NCI-H446 (cell line): Measurements from ENCODE around the gene TENM3.
"Not testable (repeated sequence)": the region's sequence is repeated elsewhere in the genome, so short reads cannot be mapped to it uniquely, and the experiment has no call there.

Experiments used
- DNase-seq, 2 experiments: peaks; one replicate each; lab custom pipeline; 2025; lab: John Stamatoyannopoulos, UW

Gene TENM3

DNA sequence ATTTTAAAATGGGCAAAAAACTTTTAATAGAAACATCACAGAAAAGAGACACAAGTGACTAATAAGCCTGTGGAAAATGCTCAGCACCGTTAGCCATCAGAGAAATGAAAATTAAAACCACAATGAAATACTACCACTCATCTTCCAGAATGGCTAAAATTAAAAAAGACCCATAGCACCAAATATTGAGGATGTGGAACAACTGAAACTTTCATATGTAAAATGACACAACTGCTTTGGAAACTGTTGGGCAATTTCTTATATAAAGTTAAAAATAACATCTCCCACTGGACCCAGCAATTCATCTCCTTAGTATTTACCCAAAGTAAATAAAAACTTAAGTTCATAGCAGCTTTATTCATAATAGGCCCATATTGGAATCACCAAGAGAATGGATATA is 94.2 kb downstream of the TENM3 start:
- no peak for DNase-seq

DNA sequence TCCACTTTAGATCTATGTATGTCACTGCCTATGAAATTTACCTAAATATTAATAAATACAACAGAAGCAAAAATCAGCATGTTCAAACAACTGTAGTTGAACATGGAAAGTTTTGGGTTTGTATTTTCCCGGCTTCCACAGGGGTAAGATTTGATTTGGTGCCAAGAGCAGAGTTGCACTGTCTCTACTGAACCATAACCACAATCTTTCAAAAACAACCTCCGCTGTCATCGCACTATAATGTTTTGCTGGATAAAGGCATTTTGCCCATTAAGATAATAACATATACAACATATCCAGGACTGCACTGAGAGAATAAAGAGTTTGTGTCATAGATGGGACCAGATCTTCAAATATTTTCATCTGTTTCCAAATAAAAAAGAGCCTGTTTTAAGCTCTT is 94.9 kb downstream of the TENM3 start:
- no peak for DNase-seq

DNA sequence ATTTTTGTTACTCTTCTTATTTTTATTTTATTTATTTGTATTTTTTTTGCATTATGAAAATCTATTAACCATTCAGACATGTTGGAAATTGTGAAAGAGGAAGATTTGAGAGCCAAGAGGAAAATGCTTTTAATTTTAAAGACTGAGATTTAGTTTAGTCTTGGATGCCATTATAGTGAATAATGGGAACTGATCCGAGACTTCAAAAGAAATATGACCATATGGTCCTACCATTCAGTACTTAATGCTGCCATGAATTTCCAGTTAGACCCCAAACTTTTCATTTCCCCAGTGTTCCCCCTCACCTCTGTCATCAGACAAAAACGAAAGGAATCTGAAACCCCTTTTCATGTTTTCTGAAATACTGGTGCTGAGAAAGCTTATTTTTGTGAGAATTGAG is 95.5 kb downstream of the TENM3 start:
- no peak for DNase-seq

DNA sequence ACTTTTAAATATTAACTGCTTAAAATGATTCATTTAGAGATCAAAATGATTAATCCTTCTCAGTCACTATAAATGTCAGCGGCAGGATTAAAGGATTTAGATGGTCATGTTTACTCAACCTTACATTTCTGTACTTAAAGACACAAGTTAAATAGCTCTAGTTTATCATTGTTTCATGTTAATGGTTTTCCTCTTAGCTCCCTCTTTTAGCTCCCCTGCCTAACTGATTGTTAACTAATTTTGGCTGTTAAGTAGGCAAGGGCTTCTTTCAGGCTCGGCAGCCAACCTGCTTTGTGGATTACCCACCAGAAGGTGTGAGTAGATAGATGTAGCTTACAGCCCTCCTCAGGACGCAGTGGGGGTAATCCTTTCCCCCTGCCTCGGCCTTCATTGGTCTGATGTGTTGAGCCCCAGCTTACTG is 96.0 kb downstream of the TENM3 start:
- no peak for DNase-seq

DNA sequence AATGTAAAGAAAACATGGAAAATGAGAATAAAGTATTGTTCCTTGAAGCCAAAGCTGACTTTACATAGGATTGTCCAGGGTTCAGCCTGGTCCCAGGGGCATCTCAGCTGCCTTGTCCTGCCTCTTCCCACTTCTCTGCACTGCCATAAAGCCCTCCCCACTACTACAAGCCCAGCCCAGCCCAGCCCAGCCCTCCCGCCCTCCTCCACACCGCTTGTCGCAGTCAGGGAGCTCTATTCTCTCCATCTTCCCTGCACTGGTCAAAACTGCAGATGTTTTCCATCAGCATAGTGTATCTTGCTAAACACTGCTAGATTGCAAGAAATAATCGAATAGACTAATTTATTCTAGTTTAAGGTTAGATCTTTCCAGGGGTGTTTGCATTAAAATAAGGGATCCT is 100.3 kb downstream of the TENM3 start:
- no peak for DNase-seq

DNA sequence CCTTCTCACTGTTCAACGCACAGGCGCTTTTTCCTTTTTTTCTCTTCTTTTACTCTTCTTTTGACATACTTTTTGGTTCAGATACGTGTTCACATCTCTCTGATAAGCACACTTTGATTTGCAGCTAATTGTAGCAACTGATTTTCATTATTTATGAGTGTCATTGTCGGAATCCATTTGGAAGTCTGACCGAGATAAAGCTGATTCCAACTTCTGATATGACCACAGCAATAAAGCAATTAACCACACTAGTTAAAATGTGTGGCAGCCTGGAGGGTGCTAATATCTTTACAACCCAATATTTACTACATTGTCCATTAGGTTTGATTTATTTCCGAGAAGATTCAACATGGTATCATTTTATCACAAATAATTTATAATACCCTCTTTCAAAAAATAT is 101.8 kb downstream of the TENM3 start:
- no peak for DNase-seq

DNA sequence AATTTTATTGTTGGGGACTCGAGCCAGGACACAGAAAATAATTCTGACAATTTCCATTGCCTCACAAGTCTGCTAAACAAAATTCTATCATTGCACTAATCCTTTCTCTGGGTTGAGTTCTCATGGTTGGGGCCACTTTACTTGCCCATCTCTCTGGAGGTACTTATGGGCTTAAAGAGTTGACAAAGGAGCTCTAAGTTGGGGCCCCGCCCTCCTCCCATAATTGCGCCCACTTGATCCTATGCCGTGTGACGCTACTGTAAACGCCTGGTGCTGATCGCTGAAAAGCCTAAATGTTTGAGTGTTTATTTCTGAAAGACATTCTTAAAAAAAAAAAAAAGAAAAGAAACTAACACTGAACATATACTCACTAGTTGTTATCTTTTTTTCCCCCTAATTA is 103.0 kb downstream of the TENM3 start:
- DNase-seq = no peak

DNA sequence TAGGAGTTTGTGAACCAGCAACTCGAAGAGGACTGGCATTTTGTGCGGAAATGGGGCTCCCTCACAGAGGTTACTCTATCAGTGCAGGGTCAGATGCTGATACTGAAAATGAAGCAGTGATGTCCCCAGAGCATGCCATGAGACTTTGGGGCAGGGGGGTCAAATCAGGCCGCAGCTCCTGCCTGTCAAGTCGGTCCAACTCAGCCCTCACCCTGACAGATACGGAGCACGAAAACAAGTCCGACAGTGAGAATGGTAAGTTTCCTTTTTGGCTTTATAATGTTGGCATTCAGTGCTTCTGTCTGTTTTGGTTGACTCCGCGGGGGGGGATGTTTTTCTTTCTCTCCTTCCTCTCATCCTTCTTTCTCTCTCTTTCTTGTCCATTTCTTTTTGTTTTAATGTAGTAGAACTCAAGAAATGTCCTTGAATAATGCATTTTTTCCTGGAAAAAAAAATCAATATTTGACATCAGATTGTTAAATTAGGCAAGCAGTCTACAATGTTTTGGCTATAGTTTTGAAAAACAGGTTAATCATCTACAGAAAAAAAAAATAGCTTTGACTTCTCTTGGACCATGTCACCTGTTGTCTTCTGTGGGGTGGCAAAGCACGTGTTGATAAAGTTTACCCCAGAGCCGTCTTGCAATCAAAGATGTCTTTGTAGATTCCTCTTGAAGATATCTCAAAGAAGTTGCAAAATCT is 103.6 kb downstream of the TENM3 start:
- no peak for DNase-seq

DNA sequence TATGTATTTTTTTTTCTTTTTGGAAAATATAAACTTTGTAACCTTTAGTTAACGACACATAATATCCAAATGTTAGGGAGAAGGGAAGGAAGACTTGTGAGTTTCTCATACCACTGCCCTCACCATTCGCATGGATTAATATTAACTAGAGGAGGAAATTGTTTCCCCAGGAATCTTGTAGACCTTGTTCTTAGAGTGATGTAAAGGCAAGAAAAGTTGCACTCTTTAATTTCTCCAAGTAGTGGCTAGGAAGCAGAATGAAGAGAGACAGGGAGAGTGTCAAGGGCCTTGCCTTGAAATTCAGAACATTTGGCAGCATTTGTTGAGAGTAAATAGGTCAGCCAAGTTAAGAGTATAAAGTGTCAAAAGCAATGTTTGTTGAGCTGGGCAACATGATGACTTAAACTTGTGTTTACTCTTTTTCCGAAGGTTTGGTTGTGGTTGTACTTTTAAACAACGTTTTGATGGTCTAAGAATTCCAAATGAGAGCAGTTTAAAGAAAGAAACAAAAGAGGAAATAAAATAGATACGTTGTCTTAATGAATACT is 105.7 kb downstream of the TENM3 start:
- DNase-seq = no peak

DNA sequence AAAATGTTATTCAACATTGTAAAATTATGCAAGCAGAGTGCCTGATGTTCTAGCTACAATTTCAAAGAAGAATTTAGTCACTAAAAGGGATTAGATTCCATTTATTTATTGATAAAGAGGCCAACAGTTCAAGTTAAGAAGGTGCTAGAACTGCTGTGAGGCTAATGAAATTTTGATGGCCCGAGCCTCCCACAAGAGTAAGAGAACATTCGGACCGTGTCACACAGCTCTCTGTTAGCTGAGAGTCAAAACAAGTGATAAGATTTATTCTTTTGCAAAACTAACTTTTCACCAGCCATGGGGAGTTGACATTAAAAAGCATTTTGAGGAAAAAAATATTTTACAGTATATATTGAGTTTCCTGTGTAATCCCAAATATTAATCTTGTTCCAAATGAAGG is 106.8 kb downstream of the TENM3 start:
- DNase-seq = no peak

DNA sequence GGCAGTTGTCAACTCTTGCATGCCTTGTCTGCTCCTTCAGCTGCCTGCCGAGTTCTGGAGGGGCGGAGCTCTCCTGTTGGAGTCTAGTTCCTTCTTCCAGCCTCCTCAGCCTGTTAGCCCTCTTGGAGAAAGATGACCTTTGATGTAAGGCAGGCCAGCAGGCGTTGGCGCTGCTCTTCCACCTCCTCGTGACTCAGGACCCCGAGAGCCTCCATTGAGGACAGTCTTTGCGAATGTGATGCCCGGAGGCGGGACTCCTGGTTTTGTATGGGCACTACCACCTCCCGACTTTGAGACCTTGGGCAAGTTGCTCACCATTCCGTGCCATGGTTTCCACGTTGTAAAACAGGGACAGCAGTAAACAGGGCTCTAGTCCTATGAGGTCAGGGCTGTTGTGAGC is 108.3 kb downstream of the TENM3 start:
- DNase-seq = no peak

DNA sequence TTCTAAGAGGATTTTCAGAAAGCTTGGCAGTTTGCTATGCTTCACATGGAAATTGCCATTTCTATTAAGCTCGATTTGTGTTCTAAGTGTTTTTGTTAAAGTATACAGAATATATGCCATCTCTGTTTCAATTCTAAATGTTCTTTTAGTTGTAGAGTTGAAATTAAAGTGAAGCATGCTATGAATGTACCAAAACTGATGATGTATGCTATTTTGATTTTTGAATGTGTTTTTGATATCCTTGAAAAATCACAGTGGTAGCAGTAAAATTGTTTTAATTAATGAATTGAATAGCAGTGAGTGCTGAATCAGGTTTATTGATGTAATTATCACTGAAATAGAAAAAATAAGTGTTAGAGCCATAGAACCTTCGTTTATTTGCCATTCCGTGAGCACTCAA is 110.9 kb downstream of the TENM3 start:
- no peak for DNase-seq

DNA sequence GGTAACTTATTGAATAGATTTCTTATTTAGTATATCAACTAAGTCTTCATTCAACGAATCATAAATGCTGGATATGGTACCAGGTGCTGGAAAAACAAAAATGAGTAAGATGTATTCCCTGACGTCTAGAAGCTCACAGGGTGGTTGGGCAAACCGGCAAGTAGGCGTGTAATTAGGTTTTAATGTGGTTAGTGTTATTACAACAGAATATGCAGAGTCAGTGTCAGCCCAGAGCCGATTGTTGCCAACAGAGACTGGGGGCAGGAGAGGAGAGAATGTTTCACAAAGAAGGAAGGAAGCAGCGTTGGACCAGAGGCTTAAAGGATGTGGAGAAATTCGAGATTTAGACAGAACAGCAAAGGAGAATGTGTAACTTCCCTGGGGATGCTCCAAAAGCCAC is 111.7 kb downstream of the TENM3 start:
- DNase-seq = no peak

DNA sequence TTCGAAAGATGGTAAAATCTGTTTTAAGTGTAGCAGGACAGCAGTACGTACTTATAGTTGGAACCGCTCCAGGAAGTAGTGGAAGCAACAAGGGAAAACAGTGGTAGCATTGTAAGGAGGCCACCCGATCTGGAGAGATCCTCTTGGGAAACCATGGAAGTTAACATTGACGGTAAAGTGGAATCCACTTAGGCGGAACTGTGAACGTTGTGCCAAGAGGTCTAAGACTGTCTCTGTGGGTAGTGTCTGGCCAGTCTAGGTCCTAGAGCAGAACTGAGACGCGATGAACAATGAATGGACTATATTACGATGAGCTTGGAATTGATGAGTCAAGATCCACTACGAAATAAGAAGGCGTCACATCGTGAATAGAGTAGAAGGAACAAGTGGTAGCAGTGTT is 124.0 kb downstream of the TENM3 start:
- no peak for DNase-seq

DNA sequence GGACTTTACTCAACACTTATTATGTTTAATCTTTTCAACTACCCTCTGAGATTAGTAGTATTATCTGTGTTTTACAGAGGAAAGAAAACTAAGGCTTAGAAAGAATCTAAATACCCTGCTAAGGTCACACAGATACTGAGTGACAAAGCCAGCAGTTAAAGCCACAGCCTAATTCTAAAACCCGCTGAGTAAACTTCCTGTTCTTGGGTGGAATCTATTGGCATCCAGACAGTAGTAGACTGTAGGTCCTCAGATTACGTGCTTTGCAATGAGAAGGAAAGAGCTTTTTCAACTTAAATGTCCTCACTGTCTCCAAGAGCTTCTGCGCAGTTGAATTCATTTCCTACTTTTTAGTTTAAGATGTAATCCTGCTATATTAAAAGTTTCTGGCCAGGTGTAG is 126.0 kb downstream of the TENM3 start:
- no peak for DNase-seq

DNA sequence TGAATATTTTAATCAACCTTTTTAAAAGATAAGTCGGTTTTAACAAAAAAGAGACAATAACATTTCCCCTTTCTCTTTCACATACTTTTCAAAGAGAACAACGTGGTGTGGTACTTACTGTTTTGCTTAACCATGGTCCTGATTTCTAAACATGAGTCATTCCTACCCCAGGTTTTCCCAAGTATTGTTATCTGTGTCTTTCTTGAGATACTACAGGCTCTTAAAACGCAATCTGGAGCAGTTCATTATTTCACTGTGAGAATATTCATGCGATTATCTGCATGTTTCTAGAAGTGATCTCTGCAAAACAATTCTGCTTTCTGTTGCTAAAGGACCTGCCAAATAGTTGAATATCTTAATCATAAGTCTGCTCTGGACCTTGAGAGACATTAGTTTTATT is 127.3 kb downstream of the TENM3 start:
- DNase-seq = no peak

DNA sequence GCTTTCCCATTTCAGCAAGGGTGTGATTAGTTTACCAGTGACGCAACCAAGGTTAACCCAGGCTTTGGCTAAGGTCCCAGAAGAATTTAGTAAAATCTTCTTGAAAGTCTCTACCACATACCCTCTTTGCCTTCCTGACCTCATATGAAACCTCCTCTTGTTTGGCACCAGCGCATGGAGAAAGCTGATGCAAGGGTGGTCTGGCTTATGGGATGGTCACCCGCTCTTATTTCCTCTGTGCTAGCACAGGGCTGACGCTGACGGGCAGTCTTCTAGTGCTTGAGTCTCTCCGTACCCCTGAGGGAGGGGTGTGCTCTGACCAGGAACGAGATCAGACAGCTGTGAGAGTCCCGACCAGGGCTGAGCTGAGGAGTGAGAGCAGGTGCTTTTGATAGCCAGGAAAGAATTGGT is 137.6 kb downstream of the TENM3 start:
- DNase-seq = no peak

DNA sequence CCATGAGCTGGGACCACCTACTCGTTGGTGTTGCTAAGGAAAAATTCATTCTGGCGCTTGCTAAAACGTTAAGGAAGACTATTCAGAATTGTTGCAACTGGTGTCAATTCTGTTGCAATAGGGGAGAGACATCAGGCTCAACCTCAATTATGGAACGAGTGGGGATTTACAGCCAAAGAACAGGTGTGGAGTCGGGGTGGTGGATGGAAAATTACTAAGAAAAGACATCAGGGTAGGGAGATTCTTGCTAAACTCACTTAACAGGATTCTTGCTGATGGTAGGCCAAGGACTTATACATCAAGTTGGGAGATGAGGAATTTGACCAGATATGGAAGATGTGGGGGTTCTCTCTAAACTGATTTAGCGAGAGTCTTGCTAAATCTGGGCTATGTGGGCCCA is 139.7 kb downstream of the TENM3 start:
- no peak for DNase-seq

DNA sequence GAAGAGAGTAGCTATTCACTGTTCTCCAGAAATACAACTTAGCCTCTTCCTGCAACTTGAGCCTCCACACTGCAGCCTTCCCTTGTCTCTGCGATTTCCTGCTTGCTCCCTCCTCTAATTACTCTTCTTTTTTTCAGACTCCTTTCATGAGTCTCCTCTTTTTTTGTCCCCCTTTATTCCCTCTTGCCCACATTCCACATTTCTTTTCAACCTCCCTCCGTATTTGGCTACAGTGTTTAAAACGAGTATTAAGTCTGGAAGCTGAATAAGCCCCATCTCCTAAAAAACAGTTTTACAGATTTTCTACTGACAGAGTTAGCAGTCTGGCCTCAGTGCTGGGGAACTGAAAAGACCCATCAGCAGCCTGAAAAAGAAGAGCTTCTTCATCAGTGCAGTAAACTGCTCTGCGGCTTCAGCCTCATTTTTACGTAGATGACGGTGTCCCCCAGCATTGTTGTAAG is 141.5 kb downstream of the TENM3 start:
- no peak for DNase-seq

DNA sequence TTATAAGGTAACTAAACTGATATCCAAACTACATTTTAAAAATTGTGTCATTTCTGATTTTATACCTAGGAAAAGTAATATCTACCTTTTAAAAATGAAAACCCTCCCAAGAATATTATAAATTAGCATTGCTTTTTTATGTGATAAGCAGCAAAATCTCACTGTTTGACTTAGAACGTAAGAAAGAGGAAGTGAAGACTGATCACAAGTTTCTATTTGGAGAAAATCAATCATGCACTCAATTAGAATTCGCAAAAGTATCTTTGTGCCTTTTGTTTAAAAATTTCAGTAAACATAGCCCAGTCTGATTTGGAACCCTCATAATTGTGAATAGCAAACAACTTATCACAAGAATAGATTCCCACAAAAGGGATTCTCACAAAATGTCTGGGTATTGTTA is 142.7 kb downstream of the TENM3 start:
- DNase-seq = no peak

DNA sequence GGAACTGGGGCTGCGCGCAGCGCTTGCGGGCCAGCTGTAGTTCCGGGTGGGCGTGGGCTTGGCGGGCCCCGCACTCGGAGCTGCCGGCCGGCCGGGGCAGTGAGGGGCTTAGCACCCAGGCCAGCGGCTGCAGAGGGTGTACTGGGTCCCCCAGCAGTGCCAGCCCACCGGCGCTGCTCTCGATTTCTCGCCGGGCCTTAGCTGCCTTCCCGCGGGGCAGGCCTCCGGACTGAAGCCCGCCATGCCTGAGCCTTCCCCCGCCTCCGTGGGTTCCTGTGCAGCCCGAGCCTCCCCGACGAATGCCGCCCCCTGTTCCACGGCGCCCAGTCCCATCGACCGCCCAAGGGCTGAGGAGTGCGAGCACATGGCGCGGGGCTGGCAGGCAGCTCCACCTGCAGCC is 143.4 kb downstream of the TENM3 start:
- not testable (repeated sequence) for DNase-seq

DNA sequence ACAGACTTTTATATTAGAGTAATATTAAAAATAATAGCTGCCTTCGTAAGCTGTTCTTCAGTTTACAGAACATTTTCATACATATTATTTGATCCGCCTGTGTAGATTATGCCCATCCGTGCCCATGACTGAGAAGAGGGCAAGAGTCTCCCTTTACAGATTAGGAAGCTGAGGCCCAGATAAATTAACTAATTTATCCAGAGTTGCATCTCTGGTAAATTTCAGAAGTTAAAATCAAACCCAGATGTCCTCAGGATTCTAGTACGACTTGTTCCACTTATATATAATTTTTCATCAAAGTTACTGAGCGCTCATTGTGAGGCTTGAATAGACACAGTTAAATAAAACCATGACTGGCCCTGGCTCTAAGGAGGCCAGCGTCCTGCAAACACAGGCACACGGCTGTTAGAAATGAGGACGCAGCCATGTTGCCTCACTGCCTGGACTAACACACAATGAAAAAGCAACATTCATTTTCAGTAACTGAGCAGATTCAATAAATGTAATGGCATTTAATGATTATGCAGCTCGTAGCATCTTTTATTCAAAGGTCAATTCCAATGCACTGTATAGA is 148.0 kb downstream of the TENM3 start:
- no peak for DNase-seq

DNA sequence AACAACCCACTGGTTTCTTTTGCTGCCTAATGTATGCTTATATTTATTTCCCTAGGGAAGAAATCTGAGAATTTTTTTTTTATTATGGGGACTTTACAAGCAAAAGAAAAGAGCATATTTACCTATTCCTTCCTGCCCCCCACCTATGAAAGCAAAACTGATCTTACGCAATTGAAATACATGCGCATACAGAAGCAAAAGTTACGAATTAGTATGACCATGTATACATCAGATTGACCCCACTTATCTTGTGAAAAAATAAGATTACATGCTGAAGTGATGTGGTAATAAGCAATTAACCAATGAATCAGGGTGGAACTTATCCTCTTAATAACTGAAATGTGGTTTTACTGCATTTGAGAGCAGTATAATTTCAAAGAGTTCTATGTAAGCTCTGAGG is 151.0 kb downstream of the TENM3 start:
- DNase-seq = no peak

DNA sequence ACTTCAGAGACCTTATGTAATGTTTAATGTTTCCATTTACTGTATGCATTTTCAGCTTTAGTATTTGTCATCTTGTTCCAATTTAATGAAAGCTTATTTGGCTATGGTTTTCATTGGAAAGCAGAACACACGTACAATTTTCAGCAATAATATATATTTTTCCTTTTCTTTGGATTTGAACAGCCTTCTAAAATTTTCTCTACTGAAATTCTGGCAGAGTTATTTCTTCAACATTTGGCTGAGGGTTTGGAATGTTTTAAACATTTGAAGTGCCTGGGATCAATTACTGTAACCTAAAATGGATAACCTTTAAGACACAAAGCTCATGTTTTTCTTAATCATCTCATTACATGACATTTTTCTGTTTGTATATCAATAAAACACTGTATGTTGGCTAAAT is 156.9 kb downstream of the TENM3 start:
- no peak for DNase-seq
